Ectodermal cell (in vitro differentiated cells): ENCODE measurements around the gene GC.

Experiments
- H3K27ac ChIP-seq: 2 replicates; pipeline ENCODE4 v1.7.0; 2013; ENCODE audit warnings: mild to moderate bottlenecking, low read depth, low read length; ENCODE audit not compliant: insufficient read depth, poor library complexity, severe bottlenecking
- H3K27me3 ChIP-seq: 2 replicates; pipeline ENCODE4 v1.7.0; 2013; ENCODE audit warnings: mild to moderate bottlenecking, low read length; ENCODE audit not compliant: insufficient read depth, control insufficient read depth, poor library complexity, severe bottlenecking
- H3K36me3 ChIP-seq: one replicate; pipeline ENCODE4 v1.7.0; 2013; ENCODE audit warnings: low read length; ENCODE audit not compliant: control insufficient read depth, insufficient read depth
- H3K4me1 ChIP-seq: one replicate; pipeline ENCODE4 v1.7.0; 2013; ENCODE audit warnings: low read length; ENCODE audit not compliant: control insufficient read depth, insufficient read depth
- H3K4me3 ChIP-seq: 2 replicates; pipeline ENCODE4 v1.7.0; 2013; ENCODE audit warnings: low read depth, low read length, control low read depth; ENCODE audit not compliant: insufficient read depth
- H3K9me3 ChIP-seq: 2 replicates; pipeline ENCODE4 v1.7.0; 2013; ENCODE audit warnings: mild to moderate bottlenecking, low read length, moderate library complexity; ENCODE audit not compliant: control insufficient read depth
- WGBS, 2 experiments: methylation state at CpG; one replicate each; pipeline ENCODE4 v1.1.7; 2013; ENCODE audit warnings: missing lambda C conversion rate in 2 of 2; 5-methylcytosine and 5-hydroxymethylcytosine counted together

The GC gene

DNA sequence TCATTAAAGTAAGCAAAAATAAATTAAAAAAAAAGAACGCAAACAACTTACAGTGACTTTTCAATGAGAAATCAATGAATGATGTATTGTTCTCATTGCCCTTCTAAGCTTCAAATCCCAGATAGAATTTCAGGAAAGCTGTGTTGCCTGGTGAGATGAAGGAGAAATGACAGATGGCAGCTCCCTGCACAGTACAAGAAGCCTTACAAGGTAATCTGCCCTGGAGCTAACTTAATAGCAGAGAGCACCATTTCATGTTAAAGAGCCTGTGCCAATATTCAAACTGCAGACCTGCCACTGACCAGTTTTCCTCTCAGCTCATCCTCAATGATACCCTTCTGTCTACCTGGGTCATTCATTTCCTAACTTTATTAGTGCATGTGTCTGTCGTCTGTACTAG, 54.0 kb downstream of the GC start:
- H3K4me3 ChIP-seq = no peak overlapping the region
- no peaks in the 10 kb centered on the region for H3K9me3 ChIP-seq
- no peaks in the 10 kb centered on the region for H3K4me1 ChIP-seq
- no peaks in the 10 kb centered on the region for H3K27me3 ChIP-seq
- no peaks in the 10 kb centered on the region for H3K36me3 ChIP-seq
- no peak overlapping the region for H3K27ac ChIP-seq
- WGBS, 2 experiments = 94% methylated on average over 2 of the region's 2 CpGs; no CpG with 5 or more reads in 1 of the 2 experiments

DNA sequence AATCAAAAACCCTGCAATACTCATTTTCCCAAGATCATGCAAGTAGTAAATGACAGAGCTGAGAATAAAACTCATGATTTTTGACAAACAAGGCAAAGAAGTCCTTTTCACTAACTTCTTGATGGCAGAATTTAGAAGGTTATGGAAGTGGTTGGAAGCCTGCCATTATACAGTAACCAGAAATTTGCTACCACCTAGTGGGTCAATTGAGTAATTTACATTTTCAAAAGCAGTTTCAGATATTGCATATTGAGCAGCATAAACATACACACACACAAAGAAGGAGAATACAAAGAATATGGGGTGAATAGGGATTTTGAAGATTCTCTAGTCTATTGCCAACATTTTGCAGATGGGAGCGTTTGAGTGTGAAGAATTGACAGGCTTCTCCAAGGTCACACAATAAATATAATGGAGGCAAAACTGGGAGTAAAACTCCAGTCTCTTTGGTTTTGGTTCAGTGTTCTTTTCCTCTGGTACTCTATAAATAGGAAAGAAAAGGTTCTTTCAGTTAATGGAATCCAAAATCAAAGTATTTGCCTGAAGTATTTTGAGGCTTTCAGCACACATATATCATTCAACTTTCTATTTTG, 70.2 kb downstream of the GC start:
- 80 to 91% methylated on average over 1 of the region's 1 CpG for WGBS, 2 experiments
- Histone ChIP-seq H3K9me3 (no peaks in the 10 kb centered on the region), H3K27ac (no peak overlapping the region), H3K36me3 (no peaks in the 10 kb centered on the region), H3K27me3 (no peaks in the 10 kb centered on the region), H3K4me1 (no peaks in the 10 kb centered on the region), H3K4me3 (no peak overlapping the region)

DNA sequence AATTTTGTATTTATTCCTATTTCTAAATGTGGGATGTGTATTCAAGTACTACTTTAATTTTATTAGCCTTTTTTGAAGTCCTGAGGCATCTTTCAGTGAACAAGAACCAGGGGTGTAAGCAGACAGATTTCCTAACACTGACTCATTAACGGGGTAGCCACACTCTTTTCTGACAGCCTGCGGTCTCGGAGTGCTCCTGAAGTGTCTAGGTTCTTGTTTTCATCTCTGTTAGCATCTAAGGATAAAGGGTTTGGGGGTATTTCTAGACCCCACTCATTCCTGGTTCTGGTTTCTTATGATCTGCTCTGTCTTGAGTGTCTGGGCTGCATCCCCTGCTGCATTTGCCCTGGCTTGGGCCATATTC, 71.9 kb downstream of the GC start:
- Histone ChIP-seq H3K9me3 (no peaks in the 10 kb centered on the region), H3K36me3 (no peaks in the 10 kb centered on the region), H3K27me3 (no peaks in the 10 kb centered on the region), H3K4me1 (no peaks in the 10 kb centered on the region), H3K4me3 (no peak overlapping the region), H3K27ac (no peak overlapping the region)
- WGBS, 2 experiments = 90 to 95% methylated on average over 3 of the region's 3 CpGs

GRCh38 chr4:71711044-71711984, 72.6 kb downstream of the GC start:
- Histone ChIP-seq H3K27ac (no peak overlapping the region), H3K9me3 (no peaks in the 10 kb centered on the region)
- 85 to 92% methylated on average over 2 of the region's 2 CpGs for WGBS, 2 experiments

GRCh38 chr4:71709961-71710360, 73.9 kb downstream of the GC start:
- H3K9me3 ChIP-seq = no peaks in the 10 kb centered on the region
- WGBS, 2 experiments = 35 to 50% methylated on average over 1 of the region's 1 CpG
- no peak overlapping the region for H3K4me3 ChIP-seq
- H3K4me1 ChIP-seq = no peaks in the 10 kb centered on the region
- no peaks in the 10 kb centered on the region for H3K27me3 ChIP-seq
- no peaks in the 10 kb centered on the region for H3K36me3 ChIP-seq
- H3K27ac ChIP-seq = no peak overlapping the region

More at GRCh38 chr4:71711044-71711984, 72.6 kb downstream of the GC start:
- Histone ChIP-seq H3K36me3 (no peaks in the 10 kb centered on the region), H3K4me3 (no peak overlapping the region), H3K27me3 (no peaks in the 10 kb centered on the region), H3K4me1 (no peaks in the 10 kb centered on the region)

GRCh38 chr4:71698141-71698540, 85.7 kb downstream of the GC start:
- Histone ChIP-seq H3K27me3 (no peaks in the 10 kb centered on the region), H3K4me1 (no peaks in the 10 kb centered on the region), H3K9me3 (no peaks in the 10 kb centered on the region), H3K27ac (no peak overlapping the region), H3K4me3 (no peak overlapping the region), H3K36me3 (no peaks in the 10 kb centered on the region)
- WGBS, 2 experiments = 92 to 95% methylated on average over 2 of the region's 2 CpGs

DNA sequence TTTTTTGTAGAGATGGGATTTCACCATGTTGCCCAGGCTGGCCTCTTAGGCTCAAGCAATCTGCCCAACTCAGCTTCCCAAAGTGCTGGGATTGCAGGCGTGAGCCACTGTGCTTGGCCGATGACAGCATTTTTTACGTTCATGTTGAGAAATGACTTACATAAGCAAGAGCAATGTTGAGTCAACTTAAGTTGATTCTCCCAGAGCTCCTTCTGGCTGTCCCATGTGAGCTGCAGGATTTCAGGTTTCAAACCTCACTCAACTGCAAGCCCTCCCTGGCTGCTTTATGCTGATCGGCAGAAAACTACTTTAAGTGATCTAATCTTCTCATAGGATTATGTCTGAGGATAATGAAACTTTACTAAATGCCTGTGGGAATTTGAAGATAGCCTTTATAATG, 86.8 kb downstream of the GC start:
- H3K4me3 ChIP-seq = no peak overlapping the region
- H3K27ac ChIP-seq = no peak overlapping the region
- H3K27me3 ChIP-seq = no peaks in the 10 kb centered on the region
- no peaks in the 10 kb centered on the region for H3K9me3 ChIP-seq
- no peaks in the 10 kb centered on the region for H3K4me1 ChIP-seq
- 91 to 92% methylated on average over 3 to 4 of the region's 4 CpGs for WGBS, 2 experiments
- no peaks in the 10 kb centered on the region for H3K36me3 ChIP-seq

GRCh38 chr4:71694961-71695360, 88.9 kb downstream of the GC start:
- Histone ChIP-seq H3K4me1 (no peaks in the 10 kb centered on the region), H3K36me3 (no peaks in the 10 kb centered on the region), H3K27me3 (no peaks in the 10 kb centered on the region), H3K27ac (no peak overlapping the region), H3K9me3 (no peaks in the 10 kb centered on the region), H3K4me3 (no peak overlapping the region)
- WGBS, 2 experiments = 86 to 90% methylated on average over 5 of the region's 5 CpGs

DNA sequence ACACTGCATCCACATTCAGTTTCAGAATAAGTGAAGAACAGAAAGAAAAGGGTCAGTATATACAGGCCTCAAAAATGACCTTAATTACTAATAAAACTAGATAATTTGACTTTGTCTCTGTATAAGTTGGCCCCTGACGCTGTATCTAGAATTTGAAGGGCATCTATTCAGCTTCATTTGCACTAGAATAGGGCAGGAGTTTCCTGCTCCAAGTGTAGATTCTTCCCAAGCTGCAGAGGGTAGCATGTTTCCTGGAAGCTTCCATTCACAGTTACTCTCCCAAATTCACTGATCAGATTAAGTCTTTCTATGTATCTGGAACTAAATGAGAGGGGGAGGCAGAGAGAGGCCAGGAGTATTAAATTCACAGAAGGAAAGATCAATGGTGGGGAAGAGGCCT, 90.9 kb downstream of the GC start:
- H3K27me3 ChIP-seq = no peaks in the 10 kb centered on the region
- no peaks in the 10 kb centered on the region for H3K36me3 ChIP-seq
- H3K27ac ChIP-seq = no peak overlapping the region
- H3K4me3 ChIP-seq = no peak overlapping the region
- H3K4me1 ChIP-seq = no peaks in the 10 kb centered on the region
- WGBS, 2 experiments = 0 to 13% methylated on average over 1 of the region's 1 CpG
- no peaks in the 10 kb centered on the region for H3K9me3 ChIP-seq

DNA sequence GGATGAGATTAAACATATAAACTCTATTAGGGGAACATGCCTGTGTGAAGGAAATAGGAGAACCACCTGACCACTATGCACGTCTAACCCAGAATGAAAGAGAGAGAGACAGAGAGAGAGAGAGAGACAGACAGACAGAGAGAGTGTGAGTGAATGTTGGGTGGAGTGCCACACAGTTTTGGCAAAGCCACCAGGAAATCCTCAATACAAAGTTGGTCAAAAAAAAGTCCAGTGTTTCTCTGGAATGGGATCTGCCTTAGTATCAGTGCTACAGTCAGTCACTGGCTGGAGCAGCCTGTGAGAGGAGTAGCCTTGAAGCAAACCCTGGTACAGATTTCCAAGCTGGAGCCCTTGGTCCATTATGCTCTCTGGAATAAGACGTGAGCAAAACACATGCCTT, 91.7 kb downstream of the GC start:
- H3K27me3 ChIP-seq = no peaks in the 10 kb centered on the region
- no peak overlapping the region for H3K27ac ChIP-seq
- no peaks in the 10 kb centered on the region for H3K4me1 ChIP-seq
- H3K36me3 ChIP-seq = no peaks in the 10 kb centered on the region
- H3K4me3 ChIP-seq = no peak overlapping the region
- no peaks in the 10 kb centered on the region for H3K9me3 ChIP-seq
- WGBS, 2 experiments = 88 to 95% methylated on average over 2 of the region's 2 CpGs
